ENCODE data around the gene USP1. TPM values are rescaled to one million over a fixed set of nuclear protein-coding genes. Genes with fewer than 3 reads are reported as not detected.

Gene USP1
- total RNA-seq, 2 experiments from 2014 or later: 67.3 to 68.1 TPM

DNA sequence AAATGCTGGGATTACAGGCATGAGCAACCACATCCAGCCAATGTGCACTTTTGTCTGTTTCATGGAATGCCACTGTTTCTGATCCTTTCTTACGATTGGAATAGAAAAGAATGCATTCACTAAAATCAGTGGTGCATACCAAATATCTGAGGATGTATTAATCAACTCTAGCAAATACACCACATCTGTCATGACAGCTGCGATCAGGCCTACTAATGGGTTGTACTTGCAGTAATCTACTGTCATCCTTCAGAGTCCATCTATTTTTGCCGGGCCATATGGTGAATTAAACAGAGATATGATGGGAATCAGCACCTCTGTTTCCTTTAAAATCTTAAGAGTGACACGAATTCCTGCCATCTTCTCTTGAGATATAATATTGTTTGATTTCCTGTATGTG is 8.5 kb upstream of the USP1 start:
- ATAC-seq (no peak), DNase-seq (no peak)
- CTCF ChIA-PET: no interaction called here
- Mint-ChIP-seq H3K4me1 (ENCODE audit: low read depth) (no peaks in the 10 kb centered on the region), H3K27ac (no peak overlapping the region), H3K36me3 (ENCODE audit: low read depth) (no peaks in the 10 kb centered on the region), H3K9me3 (no peaks in the 10 kb centered on the region), H3K27me3 (no peaks in the 10 kb centered on the region), H3K4me3 (no peak overlapping the region)
- TF ChIP-seq, protein P1, sequence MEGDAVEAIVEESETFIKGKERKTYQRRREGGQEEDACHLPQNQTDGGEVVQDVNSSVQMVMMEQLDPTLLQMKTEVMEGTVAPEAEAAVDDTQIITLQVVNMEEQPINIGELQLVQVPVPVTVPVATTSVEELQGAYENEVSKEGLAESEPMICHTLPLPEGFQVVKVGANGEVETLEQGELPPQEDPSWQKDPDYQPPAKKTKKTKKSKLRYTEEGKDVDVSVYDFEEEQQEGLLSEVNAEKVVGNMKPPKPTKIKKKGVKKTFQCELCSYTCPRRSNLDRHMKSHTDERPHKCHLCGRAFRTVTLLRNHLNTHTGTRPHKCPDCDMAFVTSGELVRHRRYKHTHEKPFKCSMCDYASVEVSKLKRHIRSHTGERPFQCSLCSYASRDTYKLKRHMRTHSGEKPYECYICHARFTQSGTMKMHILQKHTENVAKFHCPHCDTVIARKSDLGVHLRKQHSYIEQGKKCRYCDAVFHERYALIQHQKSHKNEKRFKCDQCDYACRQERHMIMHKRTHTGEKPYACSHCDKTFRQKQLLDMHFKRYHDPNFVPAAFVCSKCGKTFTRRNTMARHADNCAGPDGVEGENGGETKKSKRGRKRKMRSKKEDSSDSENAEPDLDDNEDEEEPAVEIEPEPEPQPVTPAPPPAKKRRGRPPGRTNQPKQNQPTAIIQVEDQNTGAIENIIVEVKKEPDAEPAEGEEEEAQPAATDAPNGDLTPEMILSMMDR (IDR thresholded peaks at IDR 0.05): no peak
- POLR2A ChIA-PET: interaction anchor here (1.0 kb wide), 1 partner anchor 14 kb away, joined by 3 read pairs; no protein-coding TSS in a partner anchor
- intact Hi-C loops (cut with micrococcal nuclease): no loop called here

DNA sequence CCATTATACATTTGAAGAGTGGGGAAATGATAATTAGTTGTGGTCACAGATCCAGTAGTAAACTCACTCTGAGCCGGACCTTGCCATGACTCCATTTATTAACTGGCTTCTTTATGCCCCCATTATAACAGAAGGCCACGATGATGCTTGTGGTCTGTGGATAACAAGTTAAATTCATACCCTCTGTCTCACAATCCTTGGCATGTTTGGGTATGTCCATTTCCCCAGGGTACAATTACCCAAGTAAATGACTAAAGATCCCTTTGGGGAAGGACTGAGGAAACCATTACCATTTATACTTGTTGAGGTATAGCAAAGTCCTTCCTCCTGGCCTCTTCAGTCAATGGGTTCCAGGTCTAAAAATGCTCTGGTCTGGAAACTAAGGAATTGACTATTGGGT is 7.3 kb upstream of the USP1 start:
- CTCF ChIA-PET: no interaction called here
- intact Hi-C loops (cut with micrococcal nuclease): no loop called here
- no peak overlapping the region for H3K4me3 Mint-ChIP-seq

DNA sequence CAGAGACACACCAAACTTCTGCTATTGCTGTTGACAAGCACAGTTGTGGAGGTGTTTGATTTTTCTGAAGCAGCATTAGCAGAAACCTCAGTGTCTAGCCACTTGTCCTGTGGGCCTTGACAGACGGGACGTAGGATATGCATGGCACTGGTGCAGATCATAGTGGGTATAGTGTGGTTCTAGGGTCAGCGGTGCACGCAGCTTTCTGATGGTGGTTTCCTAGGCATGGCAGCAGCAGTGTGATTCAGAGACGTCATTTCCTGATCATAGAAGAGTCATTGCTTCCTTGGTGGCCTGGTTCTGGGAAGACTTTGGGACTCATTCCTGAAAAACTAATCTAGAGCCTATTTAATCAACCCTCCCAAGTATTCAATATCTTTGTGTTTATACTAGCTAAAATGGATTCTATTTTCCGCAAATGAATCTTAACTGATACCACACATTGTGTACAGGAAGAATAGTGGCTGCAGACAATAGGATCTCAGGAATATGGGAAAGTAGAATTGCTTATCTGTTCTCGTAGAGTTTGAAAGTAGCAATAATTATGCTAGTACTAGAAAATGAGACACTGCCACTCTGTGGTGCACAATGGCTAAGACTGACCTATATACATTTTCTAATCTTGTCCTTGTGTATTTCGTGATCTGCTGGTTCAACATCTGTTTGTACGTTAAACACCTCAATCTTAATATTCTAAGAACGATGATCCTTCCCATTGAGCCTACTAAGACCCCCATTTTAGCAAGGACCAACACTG is 2.8 kb upstream of the USP1 start:
- Mint-ChIP-seq H3K4me3 (peak overlapping the region; percentile 92), H3K27me3 (no peaks in the 10 kb centered on the region), H3K4me1 (ENCODE audit: low read depth) (peaks cover 5% of the 10 kb centered on the region), H3K27ac (no peak overlapping the region), H3K9me3 (no peaks in the 10 kb centered on the region), H3K36me3 (ENCODE audit: low read depth) (peaks cover 19% of the 10 kb centered on the region)
- CTCF ChIA-PET: interaction anchor here (2.0 kb wide), 1 partner anchor 259 kb away, joined by 6 read pairs; no protein-coding TSS in a partner anchor
- intact Hi-C loops (cut with micrococcal nuclease): no loop called here
- POLR2A ChIA-PET: no interaction called here
- TF ChIP-seq, protein P1 (IDR thresholded peaks at IDR 0.05): no peak
- DNase-seq (no peak), ATAC-seq (no peak)

More for the DNA sequence above, 7.3 kb upstream of the USP1 start:
- Mint-ChIP-seq H3K4me1 (ENCODE audit: low read depth) (no peaks in the 10 kb centered on the region), H3K9me3 (no peaks in the 10 kb centered on the region), H3K36me3 (ENCODE audit: low read depth) (no peaks in the 10 kb centered on the region), H3K27ac (no peak overlapping the region), H3K27me3 (no peaks in the 10 kb centered on the region)
- DNase-seq: no peak
- TF ChIP-seq, protein P1 (IDR thresholded peaks at IDR 0.05): no peak
- POLR2A ChIA-PET: no interaction called here
- ATAC-seq: no peak

DNA sequence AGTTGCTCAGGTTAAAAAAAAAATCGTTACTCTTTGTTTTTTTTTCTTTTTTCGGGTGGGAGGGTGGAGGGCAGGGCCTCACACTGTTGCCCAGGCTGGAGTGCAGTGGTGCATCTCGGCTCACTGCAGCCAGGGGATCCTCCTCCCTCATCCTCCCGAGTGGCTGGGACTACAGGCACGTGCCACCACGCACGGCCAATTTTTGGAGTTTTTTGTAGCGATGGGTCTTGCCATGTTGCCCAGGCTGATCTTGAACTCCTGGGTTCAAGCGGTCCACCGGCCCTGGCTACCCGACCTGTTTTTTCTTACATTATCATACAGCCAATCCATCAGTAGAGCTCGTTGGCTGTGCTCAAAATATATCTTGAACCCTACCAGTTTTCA is 2.2 kb upstream of the USP1 start:
- Mint-ChIP-seq H3K4me1 (ENCODE audit: low read depth) (peaks cover 5% of the 10 kb centered on the region), H3K27me3 (no peaks in the 10 kb centered on the region), H3K4me3 (peak overlapping the region; percentile 92), H3K36me3 (ENCODE audit: low read depth) (peaks cover 19% of the 10 kb centered on the region), H3K27ac (no peak overlapping the region), H3K9me3 (no peaks in the 10 kb centered on the region)
- DNase-seq (no peak), ATAC-seq (no peak)
- ChIA-PET POLR2A (interaction anchor here (1.3 to 3.3 kb wide), 2 partner anchors 11 to 347 kb away, joined by 3 to 11 read pairs; no protein-coding TSS in a partner anchor), CTCF (interaction anchor here (2.0 kb wide), 1 partner anchor 259 kb away, joined by 6 read pairs; no protein-coding TSS in a partner anchor)
- intact Hi-C loops (cut with micrococcal nuclease): no loop called here
- TF ChIP-seq, protein P1 (IDR thresholded peaks at IDR 0.05): no peak

Measured in activated CD8-positive, alpha-beta T cell treated with anti-CD3 and anti-CD28 coated beads for 36 hours (primary cell).